HEK293 (cell line): ENCODE measurements around the gene PTPRG.

ENCODE experiments used
- CTCF ChIP-seq: fragments of 450-650 bp; formaldehyde crosslinking; IDR thresholded peaks from 2 replicates; pipeline ENCODE4 v1.5.1; 2016; ENCODE audit warnings: missing biosample characterization, missing genetic modification characterization
- ZBTB17 ChIP-seq: fragments of 450-650 bp; formaldehyde crosslinking; IDR thresholded peaks from 2 replicates; pipeline ENCODE4 v1.5.1; 2016; ENCODE audit warnings: missing biosample characterization, missing genetic modification characterization
- ZNF239 ChIP-seq: fragments of 450-650 bp; formaldehyde crosslinking; IDR thresholded peaks from 2 replicates; pipeline ENCODE4 v1.5.1; 2016; ENCODE audit warnings: missing biosample characterization, missing genetic modification characterization
- ZNF280C ChIP-seq: fragments of 450-650 bp; formaldehyde crosslinking; IDR thresholded peaks from 2 replicates; pipeline ENCODE4 v1.5.1; 2016; ENCODE audit warnings: missing biosample characterization, missing genetic modification characterization
- ZNF362 ChIP-seq: fragments of 450-650 bp; formaldehyde crosslinking; IDR thresholded peaks from 2 replicates; pipeline ENCODE4 v1.5.1; 2016; ENCODE audit warnings: missing biosample characterization, missing genetic modification characterization
- ZNF548 ChIP-seq: fragments of 450-650 bp; formaldehyde crosslinking; IDR thresholded peaks from 2 replicates; pipeline ENCODE4 v1.5.1; 2016; ENCODE audit warnings: missing biosample characterization, missing genetic modification characterization
- ZNF629 ChIP-seq: fragments of 450-650 bp; formaldehyde crosslinking; IDR thresholded peaks from 2 replicates; pipeline ENCODE4 v1.5.1; 2017; ENCODE audit warnings: missing biosample characterization, missing genetic modification characterization
- ZNF837 ChIP-seq: fragments of 450-650 bp; formaldehyde crosslinking; IDR thresholded peaks from 2 replicates; pipeline ENCODE4 v1.5.1; 2016; ENCODE audit warnings: missing biosample characterization, missing genetic modification characterization
- ZSCAN16 ChIP-seq: fragments of 450-650 bp; formaldehyde crosslinking; IDR thresholded peaks from 2 replicates; pipeline ENCODE4 v1.5.1; 2016; ENCODE audit warnings: missing biosample characterization, missing genetic modification characterization

GRCh38 chr3:61771976-61772375, 210.6 kb downstream of the PTPRG start:
- TF ChIP-seq ZNF362 (tag by site-specific recombination) (no peak), ZNF548 (tag by site-specific recombination) (no peak), ZNF837 (no peak), ZNF239 (tag by site-specific recombination) (no peak), CTCF (tag by site-specific recombination) (no peak), ZNF280C (tag by site-specific recombination) (no peak), ZSCAN16 (tag by site-specific recombination) (no peak), ZNF629 (no peak), ZBTB17 (no peak)
